DMS153 (cell line): ENCODE data around the gene COX17.
A peak's percentile ranks its signal among the peaks of the same experiment; 100 is the strongest.
"Not testable (repeated sequence)": the region's sequence is repeated elsewhere in the genome, so short reads cannot be mapped to it uniquely, and the experiment has no call there.

ENCODE experiments used
- DNase-seq: peaks from one replicate; lab custom pipeline; 2025; lab: John Stamatoyannopoulos, UW

The COX17 gene

GRCh38 chr3:119676771-119677640 is at the start of gene COX17:
COX17 (minus strand) TSS chr3:119677406; CDS start chr3:119677310, 96 bp downstream.
- peak; percentile 97 for DNase-seq

GRCh38 chr3:119726909-119727308 is 49.7 kb upstream of the COX17 start:
- DNase-seq, result no peak

GRCh38 chr3:119723022-119723421 is 45.8 kb upstream of the COX17 start:
- no peak for DNase-seq

GRCh38 chr3:119717520-119717919 is 40.3 kb upstream of the COX17 start:
- no peak for DNase-seq

- no peak for DNase-seq
These were observed 39.8 kb upstream of the COX17 start for GRCh38 chr3:119716998-119717397.

GRCh38 chr3:119715105-119715504 is 37.9 kb upstream of the COX17 start:
- DNase-seq, result no peak

- DNase-seq, result no peak
These were observed 26.8 kb upstream of the COX17 start for GRCh38 chr3:119703820-119704531.

- DNase-seq, result peak; percentile 93
These were observed 25.6 kb upstream of the COX17 start, which contains the start of gene CFAP91 for GRCh38 chr3:119702530-119703527. CFAP91 (plus strand) TSS chr3:119703022; CDS start chr3:119703099, 77 bp downstream.

- DNase-seq, result no peak
These were observed 23.9 kb upstream of the COX17 start for GRCh38 chr3:119700920-119701734.

GRCh38 chr3:119700269-119700919 is 23.2 kb upstream of the COX17 start:
- no peak for DNase-seq

GRCh38 chr3:119697394-119697793 is 20.2 kb upstream of the COX17 start:
- no peak for DNase-seq

- DNase-seq, result no peak
These were observed 18.3 kb upstream of the COX17 start for GRCh38 chr3:119695480-119695879.

GRCh38 chr3:119690043-119690656 is 12.9 kb upstream of the COX17 start:
- no peak for DNase-seq

- no peak for DNase-seq
These were observed 6.2 kb upstream of the COX17 start for GRCh38 chr3:119683421-119683820.

GRCh38 chr3:119681279-119681678 is 4.1 kb upstream of the COX17 start:
- no peak for DNase-seq

- DNase-seq, result no peak
These were observed 2.7 kb upstream of the COX17 start for GRCh38 chr3:119679874-119680273.

GRCh38 chr3:119678209-119678608 is 1.0 kb upstream of the COX17 start:
- DNase-seq, result not testable (repeated sequence)

- DNase-seq, result no peak
These were observed 382 bp upstream of the COX17 start for GRCh38 chr3:119677641-119677934.

GRCh38 chr3:119676020-119676419 is 1.2 kb downstream of the COX17 start:
- DNase-seq, result no peak

GRCh38 chr3:119675188-119675874 is 1.9 kb downstream of the COX17 start:
- no peak for DNase-seq
